ENCODE data around the gene GCK. TPM values are rescaled to one million over a fixed set of nuclear protein-coding genes. Genes with fewer than 3 reads are reported as not detected.

GCK gene
- total RNA-seq, 2 experiments from 2014 or later: 0.16 TPM; not detected in 1

GRCh38 chr7:44124822-44125202 is 64.4 kb downstream of the GCK start:
- ChIA-PET CTCF (ENCODE audit: unreplicated experiment) (no interaction called here), POLR2A (interaction anchor here (0.6 to 0.9 kb wide), 2 partner anchors 13 to 54 kb away, joined by 3 read pairs; no protein-coding TSS in a partner anchor)
- no peak overlapping the region for H2AFZ ChIP-seq (ENCODE audit: low read length)
- H3K27ac ChIP-seq (ENCODE audit: low read depth, low read length, poor library complexity, severe bottlenecking): no peak overlapping the region
- no peaks in the 10 kb centered on the region for H3K9me3 ChIP-seq (ENCODE audit: low read length)
- DNase-seq (ENCODE audit: low spot score): no peak
- H3K36me3 ChIP-seq (ENCODE audit: insufficient read depth, low read length): peaks cover 24% of the 10 kb centered on the region
- no peaks in the 10 kb centered on the region for H4K20me1 ChIP-seq (ENCODE audit: insufficient read depth, low read length)
- H3K4me1 ChIP-seq (ENCODE audit: insufficient read depth, low read length, poor library complexity, severe bottlenecking): peaks cover 49% of the 10 kb centered on the region
- intact Hi-C loops (cut with micrococcal nuclease; ENCODE audit: unreplicated experiment): no loop called here
- no peak overlapping the region for H3K4me2 ChIP-seq (ENCODE audit: low read length)
- no peak overlapping the region for H3K4me3 ChIP-seq (ENCODE audit: low read depth, low read length, poor library complexity, severe bottlenecking)
- H3K79me2 ChIP-seq (ENCODE audit: insufficient read depth, low read depth, low read length): peaks cover 33% of the 10 kb centered on the region
- no peaks in the 10 kb centered on the region for H3K9me2 ChIP-seq (ENCODE audit: insufficient read depth, low read length)
- TF ChIP-seq, protein P1, sequence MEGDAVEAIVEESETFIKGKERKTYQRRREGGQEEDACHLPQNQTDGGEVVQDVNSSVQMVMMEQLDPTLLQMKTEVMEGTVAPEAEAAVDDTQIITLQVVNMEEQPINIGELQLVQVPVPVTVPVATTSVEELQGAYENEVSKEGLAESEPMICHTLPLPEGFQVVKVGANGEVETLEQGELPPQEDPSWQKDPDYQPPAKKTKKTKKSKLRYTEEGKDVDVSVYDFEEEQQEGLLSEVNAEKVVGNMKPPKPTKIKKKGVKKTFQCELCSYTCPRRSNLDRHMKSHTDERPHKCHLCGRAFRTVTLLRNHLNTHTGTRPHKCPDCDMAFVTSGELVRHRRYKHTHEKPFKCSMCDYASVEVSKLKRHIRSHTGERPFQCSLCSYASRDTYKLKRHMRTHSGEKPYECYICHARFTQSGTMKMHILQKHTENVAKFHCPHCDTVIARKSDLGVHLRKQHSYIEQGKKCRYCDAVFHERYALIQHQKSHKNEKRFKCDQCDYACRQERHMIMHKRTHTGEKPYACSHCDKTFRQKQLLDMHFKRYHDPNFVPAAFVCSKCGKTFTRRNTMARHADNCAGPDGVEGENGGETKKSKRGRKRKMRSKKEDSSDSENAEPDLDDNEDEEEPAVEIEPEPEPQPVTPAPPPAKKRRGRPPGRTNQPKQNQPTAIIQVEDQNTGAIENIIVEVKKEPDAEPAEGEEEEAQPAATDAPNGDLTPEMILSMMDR (conservative IDR thresholded peaks at IDR 0.05; ENCODE audit: low read length): no peak
- no peak for TF ChIP-seq EZH2phosphoT487 (IDR thresholded peaks at IDR 0.05; ENCODE audit: borderline replicate concordance, low read depth, low read length)
- no TSS peak for BruUV-seq (replicated peaks)

- Histone ChIP-seq H3K4me3 (ENCODE audit: low read depth, low read length, poor library complexity, severe bottlenecking) (peak within 1 kb of the TSS; percentile 87), H3K4me1 (ENCODE audit: insufficient read depth, low read length, poor library complexity, severe bottlenecking) (peaks cover 41% of the 10 kb centered on the region), H3K27ac (ENCODE audit: low read depth, low read length, poor library complexity, severe bottlenecking) (peak within 1 kb of the TSS; percentile 43), H3K9me2 (ENCODE audit: insufficient read depth, low read length) (no peaks in the 10 kb centered on the region), H3K79me2 (ENCODE audit: insufficient read depth, low read depth, low read length) (peaks cover 33% of the 10 kb centered on the region), H3K9me3 (ENCODE audit: low read length) (no peaks in the 10 kb centered on the region), H2AFZ (ENCODE audit: low read length) (peak within 1 kb of the TSS; percentile 88), H3K4me2 (ENCODE audit: low read length) (peak within 1 kb of the TSS; percentile 97), H3K36me3 (ENCODE audit: insufficient read depth, low read length) (peaks cover 37% of the 10 kb centered on the region), H4K20me1 (ENCODE audit: insufficient read depth, low read length) (no peaks in the 10 kb centered on the region)
- no TSS peak for BruUV-seq (replicated peaks)
- intact Hi-C loops (cut with micrococcal nuclease; ENCODE audit: unreplicated experiment): loop anchor here (1.0 to 2.0 kb wide), 3 partner anchors 27 to 77 kb away; partner anchors contain the start of genes POLM and YKT6
- ChIA-PET CTCF (ENCODE audit: unreplicated experiment) (interaction anchor here (0.5 to 0.7 kb wide), 3 partner anchors 12 to 104 kb away, joined by 3 read pairs; no protein-coding TSS in a partner anchor), POLR2A (interaction anchor here (0.7 to 2.8 kb wide), 7 partner anchors 9 to 62 kb away, joined by 3 to 18 read pairs (median 5); no protein-coding TSS in a partner anchor)
- peak; percentile 97 for DNase-seq (ENCODE audit: low spot score)
- TF ChIP-seq EZH2phosphoT487 (IDR thresholded peaks at IDR 0.05; ENCODE audit: borderline replicate concordance, low read depth, low read length): no peak
- TF ChIP-seq, protein P1 (conservative IDR thresholded peaks at IDR 0.05; ENCODE audit: low read length): no peak
Measured at GRCh38 chr7:44123190-44124003, 65.8 kb downstream of the GCK start, which contains the start of gene POLD2. Gene POLD2 (minus strand): TSS chr7:44123548. CDS start chr7:44122053, 1,495 bp downstream.

Measured in OCI-LY7 (cell line).